ENCODE measurements around the gene NPY. TPM values are rescaled to one million over a fixed set of nuclear protein-coding genes. Genes with fewer than 3 reads are reported as not detected.
"Not testable (repeated sequence)": the region's sequence is repeated elsewhere in the genome, so short reads cannot be mapped to it uniquely, and the experiment has no call there.

NPY gene
- not detected for total RNA-seq

DNA sequence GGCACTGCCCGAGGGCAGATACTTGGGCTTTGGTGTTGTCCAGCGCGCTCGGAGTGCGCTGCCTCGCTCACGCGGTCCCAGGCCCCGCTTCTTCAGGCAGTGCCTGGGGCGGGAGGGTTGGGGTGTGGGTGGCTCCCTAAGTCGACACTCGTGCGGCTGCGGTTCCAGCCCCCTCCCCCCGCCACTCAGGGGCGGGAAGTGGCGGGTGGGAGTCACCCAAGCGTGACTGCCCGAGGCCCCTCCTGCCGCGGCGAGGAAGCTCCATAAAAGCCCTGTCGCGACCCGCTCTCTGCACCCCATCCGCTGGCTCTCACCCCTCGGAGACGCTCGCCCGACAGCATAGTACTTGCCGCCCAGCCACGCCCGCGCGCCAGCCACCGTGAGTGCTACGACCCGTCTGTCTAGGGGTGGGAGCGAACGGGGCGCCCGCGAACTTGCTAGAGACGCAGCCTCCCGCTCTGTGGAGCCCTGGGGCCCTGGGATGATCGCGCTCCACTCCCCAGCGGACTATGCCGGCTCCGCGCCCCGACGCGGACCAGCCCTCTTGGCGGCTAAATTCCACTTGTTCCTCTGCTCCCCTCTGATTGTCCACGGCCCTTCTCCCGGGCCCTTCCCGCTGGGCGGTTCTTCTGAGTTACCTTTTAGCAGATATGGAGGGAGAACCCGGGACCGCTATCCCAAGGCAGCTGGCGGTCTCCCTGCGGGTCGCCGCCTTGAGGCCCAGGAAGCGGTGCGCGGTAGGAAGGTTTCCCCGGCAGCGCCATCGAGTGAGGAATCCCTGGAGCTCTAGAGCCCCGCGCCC lies at the start of gene NPY:
NPY (plus strand) TSS at position 294 of the 802 bp plus-strand sequence. CDS start 1,051 bp downstream, outside the sequence.
- ChIA-PET POLR2A (no interaction called here), CTCF (no interaction called here)

DNA sequence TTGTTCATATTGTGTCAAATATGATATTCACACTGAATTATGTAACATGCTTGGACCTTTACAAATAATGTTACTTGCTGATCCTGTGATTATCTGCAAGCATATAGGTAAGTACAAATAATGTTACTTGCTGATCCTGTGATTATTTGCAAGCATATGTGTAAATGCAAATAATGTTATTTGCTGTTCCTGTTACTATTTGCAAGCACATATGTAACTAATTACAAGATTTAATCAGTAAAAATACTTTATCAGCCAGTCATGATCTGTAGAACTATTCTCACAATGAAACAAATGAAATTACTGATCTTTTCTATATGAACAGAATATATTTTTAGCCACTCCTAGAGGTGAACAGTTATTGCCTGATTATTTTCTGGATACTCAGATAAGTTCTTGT lies 44.7 kb upstream of the NPY start:
- CTCF ChIA-PET, result no interaction called here
- POLR2A ChIA-PET, result no interaction called here

DNA sequence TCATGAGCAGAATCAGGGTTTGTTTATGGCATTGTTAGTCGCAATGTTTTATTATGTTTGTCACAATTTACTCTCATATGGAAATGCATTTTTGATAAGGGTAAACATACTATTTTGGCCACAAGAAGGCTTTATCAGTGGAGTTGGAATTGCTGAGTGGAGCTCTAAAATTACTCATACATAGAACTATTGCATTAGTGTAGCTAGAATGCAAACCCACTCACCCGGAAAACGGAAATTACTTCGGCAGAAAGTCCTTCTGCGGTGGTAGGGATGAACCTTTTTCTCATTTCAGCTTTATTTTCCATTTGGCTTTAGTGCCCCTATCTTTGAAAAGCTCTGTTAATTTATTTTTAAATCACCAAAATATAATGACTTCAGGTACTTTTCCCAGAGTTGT lies 42.8 kb upstream of the NPY start:
- POLR2A ChIA-PET, result no interaction called here
- CTCF ChIA-PET, result interaction anchor here (0.7 kb wide), 1 partner anchor 40 kb away, joined by 3 read pairs; no protein-coding TSS in a partner anchor

DNA sequence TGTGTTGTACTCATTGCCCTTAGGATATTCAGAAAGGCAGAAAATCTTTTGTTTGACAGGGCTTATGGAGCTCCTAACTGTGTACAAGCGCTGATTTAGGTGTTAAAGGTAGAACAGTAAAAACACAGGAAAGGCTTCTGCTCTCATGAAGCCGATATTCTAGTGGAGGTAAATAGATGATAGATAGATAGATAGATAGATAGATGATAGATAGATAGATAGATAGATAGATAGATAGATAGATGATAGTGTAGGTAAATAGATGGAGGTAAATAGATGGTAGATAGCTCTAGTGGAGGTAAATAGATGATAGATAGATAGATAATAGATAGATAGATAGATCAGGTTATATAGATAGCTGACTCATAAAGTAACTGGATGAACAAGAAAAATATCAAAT lies 39.4 kb upstream of the NPY start:
- CTCF ChIA-PET, result no interaction called here
- POLR2A ChIA-PET, result no interaction called here

DNA sequence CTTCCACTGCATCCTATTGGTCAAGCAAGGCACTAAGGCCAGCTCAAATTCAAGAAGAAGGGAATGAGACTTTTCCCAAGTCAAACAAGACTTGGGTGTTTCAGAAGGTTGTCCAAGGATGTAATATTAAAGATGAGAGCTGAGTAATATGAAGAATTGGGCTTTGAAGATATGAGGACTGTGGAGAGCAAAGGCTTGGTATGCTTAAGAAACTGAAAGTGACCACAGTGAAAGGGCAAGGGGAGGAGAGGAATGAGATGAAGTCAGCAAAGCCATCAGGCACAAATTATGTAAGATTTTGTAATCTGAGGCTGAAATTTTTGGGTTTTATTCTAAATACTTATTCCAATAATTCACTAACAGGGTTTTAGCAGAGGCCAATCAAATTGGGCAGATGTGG lies 38.6 kb upstream of the NPY start:
- CTCF ChIA-PET, result no interaction called here
- POLR2A ChIA-PET, result no interaction called here

DNA sequence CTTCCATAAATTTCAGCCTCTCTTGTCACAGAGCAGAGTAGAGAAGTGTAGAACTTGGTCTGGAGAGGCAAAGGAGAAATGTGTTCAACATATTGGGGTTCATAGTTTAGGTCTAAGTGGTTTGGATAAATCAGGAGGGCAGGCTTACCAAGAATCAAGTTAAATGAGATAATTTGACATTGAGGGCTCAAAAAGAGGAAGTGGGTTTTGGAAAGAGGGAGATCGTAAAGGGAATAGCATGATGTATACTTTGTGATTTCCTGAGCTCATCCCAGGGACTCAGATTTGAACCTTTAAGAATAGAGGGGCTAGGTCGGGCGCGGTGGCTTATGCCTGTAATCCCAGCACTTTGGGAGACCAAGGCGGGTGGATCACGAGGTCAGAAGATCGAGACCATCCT lies 34.7 kb upstream of the NPY start:
- POLR2A ChIA-PET, result no interaction called here
- CTCF ChIA-PET, result interaction anchor here (0.7 kb wide), 2 partner anchors 25 to 160 kb away, joined by 6 to 7 read pairs; no protein-coding TSS in a partner anchor

DNA sequence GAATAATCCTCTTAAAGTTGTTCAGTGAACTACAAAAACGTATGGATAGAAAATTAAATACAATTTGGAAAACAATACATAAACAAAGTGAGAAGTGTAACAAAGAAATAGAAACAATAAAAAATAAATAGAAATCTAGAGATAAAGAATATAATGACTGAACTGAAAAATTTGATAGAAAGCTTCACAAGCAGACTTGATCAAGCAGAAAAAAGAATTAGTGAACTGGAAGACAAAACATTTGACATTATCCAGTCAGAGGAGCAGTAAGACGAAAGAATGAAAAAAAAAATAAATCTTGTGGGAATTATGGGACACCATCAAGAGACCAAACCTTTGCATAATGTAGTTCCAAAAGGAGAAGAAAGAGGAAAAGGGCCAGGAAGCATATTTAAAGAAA lies 32.4 kb upstream of the NPY start:
- CTCF ChIA-PET, result no interaction called here

DNA sequence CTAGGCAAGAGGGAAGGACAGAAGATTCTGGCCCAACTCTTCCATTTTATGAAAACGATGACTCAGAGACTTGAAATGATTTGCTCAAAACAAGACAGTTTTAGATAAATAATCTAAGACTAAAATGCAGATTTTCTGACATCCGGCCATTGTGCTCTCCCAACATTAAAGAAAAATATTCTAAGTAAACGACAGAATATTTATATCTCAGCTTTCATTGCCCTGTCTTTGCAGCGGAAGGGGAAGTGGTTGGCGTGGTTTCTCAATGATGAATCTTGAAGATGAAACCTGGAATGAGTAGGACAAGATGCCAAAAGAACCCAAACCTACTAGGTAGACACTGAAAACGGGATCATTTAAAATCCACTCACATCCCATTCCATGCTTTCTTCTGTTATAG lies 28.9 kb upstream of the NPY start:
- ChIA-PET POLR2A (no interaction called here), CTCF (no interaction called here)

More for the DNA sequence above, 32.4 kb upstream of the NPY start:
- POLR2A ChIA-PET, result no interaction called here

DNA sequence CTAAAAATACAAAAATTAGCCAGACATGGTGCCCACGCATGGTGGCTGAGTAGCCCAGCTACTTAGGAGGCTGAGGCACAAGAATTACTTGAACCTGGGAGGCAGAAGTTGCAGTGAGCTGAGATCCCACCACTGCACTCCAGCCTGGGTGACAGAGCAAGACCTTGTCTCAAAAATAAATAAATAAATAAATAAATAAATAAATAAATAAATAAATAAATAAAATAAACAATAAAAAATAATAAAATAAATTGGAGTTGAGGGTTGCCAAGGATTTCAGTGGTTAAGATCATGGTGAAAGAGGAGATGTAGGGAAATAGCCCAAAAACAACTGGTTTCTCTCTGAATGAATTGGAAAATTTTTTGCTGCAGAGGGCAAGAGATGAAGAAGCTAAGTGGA lies 25.7 kb upstream of the NPY start:
- CTCF ChIA-PET, POLR2A ChIA-PET: not testable (repeated sequence)

DNA sequence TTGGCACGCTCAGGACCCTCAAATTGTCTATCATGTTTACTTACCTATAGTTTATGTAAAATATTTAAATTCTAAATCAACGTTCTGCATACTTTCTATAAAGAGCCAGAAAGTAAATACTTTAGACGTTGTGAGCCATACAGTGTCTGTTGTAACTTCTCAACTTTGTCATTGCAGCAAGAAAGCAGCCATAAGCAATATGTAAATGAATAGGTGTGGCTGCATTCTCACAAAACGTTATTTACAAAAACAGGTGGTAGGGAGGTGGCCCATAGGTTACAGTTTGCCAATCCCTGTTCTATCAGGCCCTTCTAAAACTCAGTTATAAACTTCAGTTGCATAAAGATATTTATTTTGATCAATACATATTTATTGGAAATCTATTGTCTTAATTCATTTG lies 12.1 kb upstream of the NPY start:
- ChIA-PET POLR2A (no interaction called here), CTCF (no interaction called here)

DNA sequence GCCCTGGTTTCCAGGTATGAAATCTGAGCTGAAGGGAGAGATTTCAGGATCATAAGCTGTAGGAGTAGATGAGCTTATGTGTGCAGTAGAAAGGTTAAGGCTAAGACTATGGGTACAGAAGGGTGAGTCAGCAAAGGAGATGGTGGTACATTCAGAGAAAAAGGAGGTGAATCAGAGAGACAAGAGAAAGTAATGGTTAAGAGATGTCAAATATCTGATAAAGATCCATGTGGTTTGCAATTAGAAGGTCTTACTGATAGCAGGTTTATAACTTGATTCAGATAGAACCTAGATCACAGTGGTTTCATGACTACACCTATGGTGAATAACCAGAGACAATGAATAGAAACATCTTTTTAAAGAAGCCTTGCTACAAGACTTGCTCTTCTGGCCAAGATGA lies 4.5 kb upstream of the NPY start:
- ChIA-PET CTCF (no interaction called here), POLR2A (no interaction called here)

DNA sequence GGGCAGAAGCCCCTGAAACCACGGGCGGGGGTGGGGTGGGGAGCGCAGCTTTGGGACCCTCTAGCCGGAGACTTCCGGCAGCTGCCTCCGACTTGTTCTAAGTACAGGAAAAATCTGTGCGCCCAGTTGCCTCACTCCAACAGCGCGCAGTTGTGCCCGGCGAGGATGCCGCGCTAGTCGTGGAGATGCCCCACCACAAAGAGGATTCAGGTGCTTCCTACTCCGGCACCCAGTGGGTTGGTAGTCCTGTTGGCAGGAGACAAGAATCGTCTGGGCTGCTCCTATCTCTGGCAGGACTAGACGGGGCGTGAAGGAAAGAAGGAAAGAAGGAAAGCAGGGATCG lies 465 bp upstream of the NPY start:
- CTCF ChIA-PET, result no interaction called here
- POLR2A ChIA-PET, result no interaction called here

DNA sequence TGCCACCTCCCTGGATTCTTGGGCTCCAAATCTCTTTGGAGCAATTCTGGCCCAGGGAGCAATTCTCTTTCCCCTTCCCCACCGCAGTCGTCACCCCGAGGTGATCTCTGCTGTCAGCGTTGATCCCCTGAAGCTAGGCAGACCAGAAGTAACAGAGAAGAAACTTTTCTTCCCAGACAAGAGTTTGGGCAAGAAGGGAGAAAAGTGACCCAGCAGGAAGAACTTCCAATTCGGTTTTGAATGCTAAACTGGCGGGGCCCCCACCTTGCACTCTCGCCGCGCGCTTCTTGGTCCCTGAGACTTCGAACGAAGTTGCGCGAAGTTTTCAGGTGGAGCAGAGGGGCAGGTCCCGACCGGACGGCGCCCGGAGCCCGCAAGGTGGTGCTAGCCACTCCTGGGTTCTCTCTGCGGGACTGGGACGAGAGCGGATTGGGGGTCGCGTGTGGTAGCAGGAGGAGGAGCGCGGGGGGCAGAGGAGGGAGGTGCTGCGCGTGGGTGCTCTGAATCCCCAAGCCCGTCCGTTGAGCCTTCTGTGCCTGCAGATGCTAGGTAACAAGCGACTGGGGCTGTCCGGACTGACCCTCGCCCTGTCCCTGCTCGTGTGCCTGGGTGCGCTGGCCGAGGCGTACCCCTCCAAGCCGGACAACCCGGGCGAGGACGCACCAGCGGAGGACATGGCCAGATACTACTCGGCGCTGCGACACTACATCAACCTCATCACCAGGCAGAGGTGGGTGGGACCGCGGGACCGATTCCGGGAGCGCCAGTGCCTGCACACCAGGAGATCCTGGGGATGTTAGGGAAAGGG lies 913 bp downstream of the NPY start:
- ChIA-PET CTCF (no interaction called here), POLR2A (no interaction called here)

DNA sequence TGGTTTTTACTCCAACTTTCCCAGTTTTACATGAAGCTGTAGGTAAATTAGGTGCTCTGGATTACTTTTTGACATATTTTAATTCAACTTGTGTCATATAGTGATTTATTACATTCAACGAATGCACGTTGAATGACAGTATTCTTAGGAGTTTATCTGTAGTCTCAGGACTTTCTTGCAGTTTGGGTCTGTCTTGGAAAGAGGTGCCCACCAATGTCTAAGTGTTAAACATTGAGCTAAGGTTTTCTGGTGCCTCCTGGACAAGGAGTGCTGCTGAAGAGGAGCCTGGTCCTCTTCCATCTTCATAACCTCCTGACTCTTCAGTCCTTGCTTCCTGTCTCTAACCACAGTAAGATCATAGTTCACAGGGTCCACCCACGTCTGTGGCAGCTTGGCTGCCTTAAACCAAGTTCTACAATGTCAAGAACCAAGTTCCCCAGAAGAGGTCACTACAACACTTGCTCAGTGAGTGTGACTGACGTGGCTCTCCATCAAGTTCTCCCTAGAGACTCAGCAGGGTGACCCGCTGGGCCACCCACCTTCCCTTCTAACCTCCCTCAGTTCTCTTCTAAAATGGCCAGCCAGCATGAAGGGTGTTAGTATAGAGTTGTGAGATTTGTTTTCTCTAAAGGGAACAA lies 6.1 kb downstream of the NPY start:
- ChIA-PET CTCF (interaction anchor here (0.8 to 1.4 kb wide), 3 partner anchors 98 to 804 kb away, joined by 3 to 4 read pairs (median 3); no protein-coding TSS in a partner anchor), POLR2A (no interaction called here)

DNA sequence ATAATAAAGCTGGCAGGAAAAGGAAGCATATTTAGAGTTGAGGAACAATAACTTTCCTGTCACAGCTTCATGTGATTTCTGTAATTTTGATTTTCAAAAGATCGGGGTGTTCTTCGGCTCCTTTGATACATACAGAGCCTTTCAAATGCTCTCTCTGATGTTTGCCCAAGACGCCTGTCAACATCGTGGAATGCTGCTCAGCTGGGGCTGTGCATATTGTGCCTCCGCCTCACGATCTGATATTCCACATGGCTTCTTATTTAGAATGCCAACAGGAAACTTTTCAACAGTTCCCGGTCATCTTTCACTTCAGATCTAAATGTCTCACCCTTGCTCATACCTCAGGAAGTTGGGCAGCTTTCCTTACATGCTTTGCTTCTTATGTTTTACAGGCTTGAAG lies 7.3 kb downstream of the NPY start:
- CTCF ChIA-PET, result no interaction called here
- POLR2A ChIA-PET, result no interaction called here

DNA sequence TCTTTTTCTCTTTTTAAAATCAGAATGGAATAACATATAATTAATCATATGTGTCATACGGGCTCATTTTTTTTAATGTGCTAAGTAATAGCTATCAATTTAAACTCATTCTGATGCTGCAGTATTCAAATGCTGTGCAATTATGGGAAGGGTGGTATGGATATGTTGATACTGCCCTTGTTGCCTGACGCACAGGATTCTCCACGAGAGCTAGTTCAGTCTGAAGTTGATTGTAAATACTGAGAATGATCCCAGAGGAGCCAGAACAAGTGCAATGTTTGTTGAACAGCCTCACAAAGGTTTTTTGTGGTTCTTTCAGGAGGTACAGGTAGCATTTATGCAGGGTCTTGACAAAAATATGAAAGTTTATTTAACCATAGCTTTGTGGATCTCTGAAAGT lies 13.4 kb downstream of the NPY start:
- ChIA-PET POLR2A (no interaction called here), CTCF (no interaction called here)

DNA sequence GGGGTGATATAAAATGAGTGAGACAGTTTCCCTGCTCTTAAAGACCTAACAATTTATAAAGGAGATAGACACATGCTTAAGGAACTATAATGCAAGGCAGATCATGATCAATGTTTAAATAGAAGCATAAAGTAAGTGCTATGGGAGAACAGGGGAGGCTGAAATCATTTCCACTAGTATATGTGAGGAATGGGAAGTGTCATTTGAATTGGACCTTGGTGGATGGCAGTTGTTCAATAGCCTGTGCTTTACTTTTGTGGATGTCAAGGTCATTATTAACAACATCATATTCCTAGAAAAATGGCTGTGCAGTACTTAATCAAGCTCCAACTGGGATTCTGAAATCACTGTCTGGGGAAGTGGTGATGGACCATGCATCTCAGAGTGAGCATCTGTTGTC lies 14.7 kb downstream of the NPY start:
- CTCF ChIA-PET, result no interaction called here
- POLR2A ChIA-PET, result no interaction called here

DNA sequence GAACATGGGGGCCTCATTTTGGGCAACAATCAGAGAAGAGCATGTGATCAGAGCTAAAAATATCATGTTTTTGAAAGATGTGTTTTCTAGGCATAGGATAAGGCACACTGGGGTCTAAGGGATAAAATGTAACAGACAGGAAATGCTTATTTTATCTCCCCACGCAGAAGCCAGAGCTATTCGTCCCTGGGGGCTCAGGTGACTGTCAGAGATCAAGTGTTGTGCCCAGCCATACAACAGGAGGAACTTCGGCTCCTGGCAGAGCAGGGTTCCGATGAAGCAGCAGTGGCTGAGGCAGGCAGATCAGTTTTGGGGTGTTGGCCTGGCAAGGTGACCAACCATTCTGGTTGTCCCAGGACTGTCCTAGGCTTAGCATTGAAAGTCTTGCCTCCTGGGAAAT lies 15.2 kb downstream of the NPY start:
- POLR2A ChIA-PET, result no interaction called here
- CTCF ChIA-PET, result no interaction called here

DNA sequence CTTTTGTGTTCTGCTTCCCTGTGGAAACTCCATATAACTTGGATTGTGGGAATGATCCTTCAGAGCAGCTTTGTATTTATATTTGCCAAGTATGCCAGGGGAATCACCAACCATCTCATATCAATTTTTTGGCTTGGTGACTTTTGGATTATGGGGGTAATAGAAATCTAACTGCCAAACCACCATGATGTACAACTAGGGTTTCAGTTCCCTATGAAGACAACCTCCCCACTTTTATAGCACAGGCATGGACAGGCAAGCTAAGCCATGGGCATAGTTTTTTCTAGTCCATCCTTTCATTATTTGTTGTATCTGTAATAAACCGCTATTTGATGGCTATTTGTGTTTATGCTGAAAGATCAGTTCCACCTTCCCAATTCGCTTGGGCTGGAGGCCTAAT lies 17.7 kb downstream of the NPY start:
- ChIA-PET POLR2A (no interaction called here), CTCF (no interaction called here)

DNA sequence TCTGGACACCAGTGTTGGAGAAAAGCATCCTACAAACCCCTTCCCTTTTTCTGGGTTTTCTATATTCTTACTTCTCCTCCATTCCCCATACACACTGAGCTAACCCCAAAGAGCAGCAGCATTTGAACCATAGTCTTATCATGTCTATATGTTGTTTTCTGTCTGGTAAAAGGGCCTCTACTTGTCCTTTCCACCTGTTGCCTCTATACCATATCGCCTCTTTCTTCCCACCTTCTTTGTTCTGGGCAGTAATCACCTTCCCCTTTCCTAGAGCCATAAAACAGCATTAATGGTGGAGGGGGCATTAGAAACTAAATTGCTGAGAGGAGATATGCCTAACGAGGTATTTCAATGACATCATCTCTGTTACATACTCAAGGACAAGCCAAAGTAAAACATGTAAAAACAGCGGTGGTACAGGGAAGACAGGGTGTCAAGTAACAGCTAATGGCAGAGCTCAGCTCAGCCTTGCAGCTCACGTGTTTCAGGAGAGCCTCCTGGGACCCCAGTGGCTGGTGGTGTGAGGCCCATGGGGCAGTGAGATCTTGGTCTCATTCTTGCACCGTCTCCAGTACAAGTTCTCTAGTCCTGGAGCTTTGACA lies 20.6 kb downstream of the NPY start:
- POLR2A ChIA-PET, result no interaction called here
- CTCF ChIA-PET, result no interaction called here

DNA sequence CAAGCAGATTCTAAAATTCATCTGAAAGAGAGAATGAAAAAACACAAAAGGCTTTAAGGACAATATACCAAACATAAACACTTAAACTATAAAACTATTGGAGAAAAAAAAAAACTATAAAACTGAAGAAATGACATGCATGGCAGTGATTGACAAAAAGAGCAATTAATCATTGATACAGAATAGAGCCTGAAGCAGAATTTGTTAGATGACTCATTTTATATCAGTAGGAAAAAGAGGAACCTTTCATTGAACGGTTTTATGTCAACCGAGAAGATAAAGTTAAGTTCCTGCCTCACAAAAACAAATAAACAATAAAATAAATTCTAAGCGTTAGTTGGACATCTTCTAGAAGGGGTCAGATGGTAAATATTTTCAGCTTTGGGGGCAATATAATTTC lies 23.3 kb downstream of the NPY start:
- ChIA-PET POLR2A (no interaction called here), CTCF (no interaction called here)

All from activated CD8-positive, alpha-beta memory T cell treated with anti-CD3 and anti-CD28 coated beads for 36 hours (primary cell).